ENCODE data around the gene FIG4. TPM values are rescaled to one million over a fixed set of nuclear protein-coding genes. Genes with fewer than 3 reads are reported as not detected.
"Not testable (repeated sequence)": the region's sequence is repeated elsewhere in the genome, so short reads cannot be mapped to it uniquely, and the experiment has no call there.

Gene FIG4
- total RNA-seq, 1 experiment from 2014 or later, result 10.9 TPM

GRCh38 chr6:109826551-109826950 is 135.5 kb downstream of the FIG4 start:
- CTCF ChIA-PET, result no interaction called here
- BruUV-seq (replicated peaks), result no TSS peak

GRCh38 chr6:109831352-109831751 is 140.3 kb downstream of the FIG4 start:
- intact Hi-C loops (cut with micrococcal nuclease; ENCODE audit: unreplicated experiment); CTCF ChIA-PET: not testable (repeated sequence)

More at GRCh38 chr6:109826551-109826950, 135.5 kb downstream of the FIG4 start:
- no peak overlapping the region for H3K4me3 ChIP-seq (ENCODE audit: low read depth, low read length, poor library complexity, severe bottlenecking)
- DNase-seq (ENCODE audit: low spot score), result no peak
- H3K36me3 ChIP-seq (ENCODE audit: insufficient read depth, low read length, poor library complexity, severe bottlenecking), result no peaks in the 10 kb centered on the region
- no peaks in the 10 kb centered on the region for H3K27me3 ChIP-seq (replicated peaks; ENCODE audit: insufficient read depth, low read depth, low read length, poor library complexity)
- no peaks in the 10 kb centered on the region for H3K4me1 ChIP-seq (ENCODE audit: insufficient read depth, low read length, poor library complexity, severe bottlenecking)
- intact Hi-C loops (cut with micrococcal nuclease; ENCODE audit: unreplicated experiment), result no loop called here
- POLR2A ChIA-PET (ENCODE audit: low non-redundant PET), result no interaction called here
- no peaks in the 10 kb centered on the region for H3K9me3 ChIP-seq (ENCODE audit: low read depth, low read length, poor library complexity, severe bottlenecking)
- H3K27ac ChIP-seq (ENCODE audit: low read depth, low read length, poor library complexity, severe bottlenecking), result no peak overlapping the region
- no peak for TF ChIP-seq EZH2 (IDR thresholded peaks at IDR 0.05; ENCODE audit: borderline replicate concordance, low read depth, low read length, poor library complexity, severe bottlenecking)

GRCh38 chr6:109834131-109834530 is 143.0 kb downstream of the FIG4 start:
- no peaks in the 10 kb centered on the region for H3K4me1 ChIP-seq (ENCODE audit: insufficient read depth, low read length, poor library complexity, severe bottlenecking)
- no peaks in the 10 kb centered on the region for H3K9me3 ChIP-seq (ENCODE audit: low read depth, low read length, poor library complexity, severe bottlenecking)
- ChIA-PET POLR2A (ENCODE audit: low non-redundant PET) (no interaction called here), CTCF (no interaction called here)
- no peak overlapping the region for H3K4me3 ChIP-seq (ENCODE audit: low read depth, low read length, poor library complexity, severe bottlenecking)
- no peak for DNase-seq (ENCODE audit: low spot score)
- TF ChIP-seq EZH2 (IDR thresholded peaks at IDR 0.05; ENCODE audit: borderline replicate concordance, low read depth, low read length, poor library complexity, severe bottlenecking), result no peak
- no peak for TF ChIP-seq CTCF (conservative IDR thresholded peaks at IDR 0.05; ENCODE audit: low read depth, low read length)
- no peaks in the 10 kb centered on the region for H3K36me3 ChIP-seq (ENCODE audit: insufficient read depth, low read length, poor library complexity, severe bottlenecking)
- no peak overlapping the region for H3K27ac ChIP-seq (ENCODE audit: low read depth, low read length, poor library complexity, severe bottlenecking)
- no TSS peak for BruUV-seq (replicated peaks)
- intact Hi-C loops (cut with micrococcal nuclease; ENCODE audit: unreplicated experiment), result no loop called here
- no peaks in the 10 kb centered on the region for H3K27me3 ChIP-seq (replicated peaks; ENCODE audit: insufficient read depth, low read depth, low read length, poor library complexity)

More at GRCh38 chr6:109831352-109831751, 140.3 kb downstream of the FIG4 start:
- H3K27me3 ChIP-seq (replicated peaks; ENCODE audit: insufficient read depth, low read depth, low read length, poor library complexity); H3K4me3 ChIP-seq (ENCODE audit: low read depth, low read length, poor library complexity, severe bottlenecking); H3K36me3 ChIP-seq (ENCODE audit: insufficient read depth, low read length, poor library complexity, severe bottlenecking); DNase-seq (ENCODE audit: low spot score); H3K9me3 ChIP-seq (ENCODE audit: low read depth, low read length, poor library complexity, severe bottlenecking); POLR2A ChIA-PET (ENCODE audit: low non-redundant PET); H3K27ac ChIP-seq (ENCODE audit: low read depth, low read length, poor library complexity, severe bottlenecking); BruUV-seq (replicated peaks); H3K4me1 ChIP-seq (ENCODE audit: insufficient read depth, low read length, poor library complexity, severe bottlenecking): not testable (repeated sequence)

GRCh38 chr6:109834595-109835437 is 143.7 kb downstream of the FIG4 start:
- Histone ChIP-seq H3K27me3 (replicated peaks; ENCODE audit: insufficient read depth, low read depth, low read length, poor library complexity) (no peaks in the 10 kb centered on the region), H3K9me3 (ENCODE audit: low read depth, low read length, poor library complexity, severe bottlenecking) (no peaks in the 10 kb centered on the region), H3K36me3 (ENCODE audit: insufficient read depth, low read length, poor library complexity, severe bottlenecking) (no peaks in the 10 kb centered on the region), H3K27ac (ENCODE audit: low read depth, low read length, poor library complexity, severe bottlenecking) (no peak overlapping the region), H3K4me3 (ENCODE audit: low read depth, low read length, poor library complexity, severe bottlenecking) (no peak overlapping the region), H3K4me1 (ENCODE audit: insufficient read depth, low read length, poor library complexity, severe bottlenecking) (no peaks in the 10 kb centered on the region)
- no peak for DNase-seq (ENCODE audit: low spot score)
- no TSS peak for BruUV-seq (replicated peaks)
- CTCF ChIA-PET, result no interaction called here
- POLR2A ChIA-PET (ENCODE audit: low non-redundant PET), result no interaction called here
- intact Hi-C loops (cut with micrococcal nuclease; ENCODE audit: unreplicated experiment), result no loop called here
- TF ChIP-seq EZH2 (IDR thresholded peaks at IDR 0.05; ENCODE audit: borderline replicate concordance, low read depth, low read length, poor library complexity, severe bottlenecking), result no peak
- TF ChIP-seq CTCF (conservative IDR thresholded peaks at IDR 0.05; ENCODE audit: low read depth, low read length), result no peak

All from A673 (cell line).